ENCODE results near the gene HOXB6.

DNA sequence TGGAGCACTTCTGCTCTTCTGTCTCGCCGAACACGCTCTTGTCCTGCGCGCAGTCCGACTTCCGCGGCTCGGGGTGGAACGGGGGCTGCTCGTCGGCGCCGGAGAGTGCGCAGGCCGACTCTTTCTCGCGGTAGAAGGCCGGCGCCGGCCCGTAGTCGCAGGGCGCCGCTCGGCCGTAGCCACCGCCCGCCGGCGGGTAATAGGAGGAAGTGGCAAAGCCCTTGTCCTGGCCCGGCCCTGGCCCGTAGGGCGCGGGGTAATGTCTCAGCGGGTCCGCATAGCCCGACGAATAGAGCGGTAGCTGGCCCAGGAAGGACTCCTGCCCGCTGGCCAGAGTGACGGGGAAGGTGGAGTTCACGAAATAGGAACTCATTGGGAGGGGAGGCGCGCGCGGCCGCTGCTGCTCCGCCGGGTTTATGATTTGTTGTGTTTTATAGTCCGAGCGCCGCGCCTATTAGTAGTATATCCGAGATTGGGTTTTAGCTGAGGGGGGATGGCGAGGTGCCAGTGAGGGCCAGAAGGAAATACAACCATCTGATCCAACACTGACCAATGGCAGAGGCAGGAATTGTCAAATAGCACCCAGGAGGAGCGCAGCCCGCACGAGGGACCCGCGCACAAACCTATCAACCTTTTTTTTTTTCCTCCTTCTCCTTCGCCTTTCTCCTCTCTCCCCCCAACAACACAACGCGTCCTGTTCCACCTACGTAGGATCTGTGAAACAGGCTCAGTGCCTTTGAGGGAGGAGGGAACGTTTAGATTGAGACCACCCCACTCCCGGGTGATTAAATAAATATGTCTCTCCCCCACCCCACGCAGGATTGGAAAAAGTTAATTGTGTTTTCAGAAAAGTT is 6.8 kb downstream of the HOXB6 start:
- TF ChIP-seq CTCF (IDR thresholded peaks at IDR 0.05) (no peak), POLR2A (IDR thresholded peaks at IDR 0.05) (no peak)

Data from lower leg skin (tissue), 3 donors.